Right atrium auricular region (tissue), 2 donors: ENCODE data around the gene CBFA2T3. TPM values are rescaled to one million over a fixed set of nuclear protein-coding genes. Genes with fewer than 3 reads are reported as not detected.

Source experiments
- DNase-seq: peaks from one replicate; pipeline ENCODE4 v3.0.0-alpha.2; 2019; ENCODE audit warnings: low spot score
- H3K27ac ChIP-seq, 2 donors: fragments of 200-600 bp; sonication (generic); 1 replicate in 1 of 2; 2 replicates in 1 of 2; pipeline ENCODE4 v1.5.1; 2016 to 2019
- H3K27me3 ChIP-seq, 2 donors: fragments of 200-600 bp; sonication (generic); one replicate each; pipeline versions ENCODE4 v1.5.1 to v1.6.0; 2017 to 2019
- H3K36me3 ChIP-seq: fragments of 200-600 bp; sonication (generic); one replicate; pipeline ENCODE4 v1.5.1; 2016
- H3K4me1 ChIP-seq, 2 donors: fragments of 200-600 bp; sonication (generic); one replicate each; pipeline versions ENCODE4 v1.5.1 to v1.6.0; 2017 to 2019
- H3K4me3 ChIP-seq, 2 donors: fragments of 200-600 bp; sonication (generic); 1 replicate in 1 of 2; 2 replicates in 1 of 2; pipeline ENCODE4 v1.5.1; 2017 to 2019; ENCODE audit warnings: mild to moderate bottlenecking in 1 of 2, moderate library complexity in 1 of 2
- H3K9me3 ChIP-seq, 2 donors: fragments of 200-600 bp; sonication (generic); one replicate each; pipeline ENCODE4 v1.5.1; 2019
- CTCF ChIP-seq, 2 donors: fragments of 200-600 bp; sonication (generic); IDR thresholded peaks; one replicate each; pipeline ENCODE4 v1.5.1; 2019; ENCODE audit warnings: antibody characterized with exemption in 2 of 2
- total RNA-seq, 2 donors: library from RNA; depleted of rRNA; stranded (reverse); fragments of >200 nt; gene quantifications; one replicate each; pipeline ENCODE4 v1.1.0, GENCODE V29; 2016

The CBFA2T3 gene
- total RNA-seq, 2 donors from 2014 or later: 1.1 to 2.6 TPM

DNA sequence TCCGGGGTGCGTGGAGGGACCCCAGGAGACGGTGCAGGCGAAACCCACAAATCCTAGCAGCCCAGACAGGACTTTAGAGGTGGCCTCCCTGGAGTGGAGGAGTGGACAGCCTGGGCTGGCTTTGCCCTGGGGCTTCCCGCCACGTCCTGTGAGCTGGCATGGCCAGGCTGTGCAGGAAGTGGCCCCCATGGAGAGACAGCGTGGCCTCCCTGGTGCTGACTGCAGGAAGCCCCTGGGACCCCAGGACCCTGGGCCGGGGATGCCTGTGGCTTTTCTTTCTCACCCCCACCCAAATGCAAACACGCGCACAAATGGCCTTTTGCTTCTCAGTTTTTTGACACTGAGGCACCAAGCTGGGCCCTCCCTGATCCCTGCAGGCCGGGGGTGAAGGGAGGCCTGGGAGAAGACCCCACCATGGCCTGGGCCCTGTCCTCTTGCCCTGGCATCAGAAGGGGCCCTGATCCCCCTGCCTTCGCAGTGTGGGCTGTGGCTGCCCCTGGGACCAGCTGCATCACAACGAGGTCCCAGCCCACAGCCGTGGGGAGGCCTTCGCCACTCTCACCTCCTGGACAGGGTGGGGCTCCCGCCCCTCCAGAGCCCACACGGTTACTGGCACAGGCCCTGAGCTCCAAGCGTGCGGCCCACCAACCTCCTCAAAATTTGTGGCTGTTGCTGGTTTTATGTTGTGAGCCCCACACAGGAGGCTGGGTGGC, 58.9 kb downstream of the CBFA2T3 start:
- no peaks in the 10 kb centered on the region for H3K9me3 ChIP-seq
- H3K27ac ChIP-seq: no peak overlapping the region
- H3K4me1 ChIP-seq: peaks cover 0 to 40% of the 10 kb centered on the region in 2 donors
- no peak for TF ChIP-seq CTCF (IDR thresholded peaks at IDR 0.05)
- H3K27me3 ChIP-seq: no peaks in the 10 kb centered on the region
- DNase-seq: no peak
- no peaks in the 10 kb centered on the region for H3K36me3 ChIP-seq
- no peak overlapping the region for H3K4me3 ChIP-seq

DNA sequence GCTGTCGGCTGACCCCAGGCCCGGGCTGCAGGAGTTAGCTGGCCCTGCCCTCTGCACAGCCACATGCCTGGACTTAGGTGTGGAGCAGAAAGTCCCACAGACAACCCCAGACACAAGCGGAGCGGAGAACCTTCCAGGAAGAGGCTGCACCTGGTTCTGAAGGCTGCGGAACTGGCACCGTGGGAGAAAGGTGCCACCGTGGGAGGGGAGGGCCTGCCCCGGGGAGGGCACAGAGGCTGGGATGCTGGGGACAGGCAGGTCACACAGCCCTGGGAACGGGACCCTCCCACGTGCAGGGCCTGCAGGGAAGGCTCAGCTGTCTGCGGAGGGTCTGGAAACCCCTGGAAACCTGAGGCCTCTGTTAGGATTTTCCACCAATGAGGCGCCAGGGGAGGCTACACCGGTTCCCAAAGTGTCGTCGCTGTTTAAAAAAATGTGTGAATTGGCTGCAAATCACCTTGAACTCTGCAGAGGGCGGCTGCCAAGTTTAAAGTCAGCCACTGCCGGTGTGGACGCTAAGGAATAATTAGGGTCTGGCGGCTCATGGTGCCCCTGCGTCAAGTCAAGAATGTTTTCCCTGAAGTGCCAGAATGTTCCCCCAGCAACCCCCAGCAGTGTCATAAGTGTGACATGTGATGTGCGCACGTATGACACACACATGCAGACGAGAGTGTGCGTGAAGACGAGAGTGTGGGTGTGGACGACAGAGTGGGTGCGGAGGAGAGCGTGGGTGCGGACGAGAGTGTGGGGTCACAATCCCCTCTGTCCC, 59.7 kb downstream of the CBFA2T3 start:
- no peak overlapping the region for H3K4me3 ChIP-seq
- H3K9me3 ChIP-seq: no peaks in the 10 kb centered on the region
- H3K4me1 ChIP-seq: peaks cover 0 to 33% of the 10 kb centered on the region in 2 donors
- TF ChIP-seq CTCF (IDR thresholded peaks at IDR 0.05): no peak
- H3K36me3 ChIP-seq: no peaks in the 10 kb centered on the region
- no peaks in the 10 kb centered on the region for H3K27me3 ChIP-seq
- no peak overlapping the region for H3K27ac ChIP-seq
- no peak for DNase-seq

DNA sequence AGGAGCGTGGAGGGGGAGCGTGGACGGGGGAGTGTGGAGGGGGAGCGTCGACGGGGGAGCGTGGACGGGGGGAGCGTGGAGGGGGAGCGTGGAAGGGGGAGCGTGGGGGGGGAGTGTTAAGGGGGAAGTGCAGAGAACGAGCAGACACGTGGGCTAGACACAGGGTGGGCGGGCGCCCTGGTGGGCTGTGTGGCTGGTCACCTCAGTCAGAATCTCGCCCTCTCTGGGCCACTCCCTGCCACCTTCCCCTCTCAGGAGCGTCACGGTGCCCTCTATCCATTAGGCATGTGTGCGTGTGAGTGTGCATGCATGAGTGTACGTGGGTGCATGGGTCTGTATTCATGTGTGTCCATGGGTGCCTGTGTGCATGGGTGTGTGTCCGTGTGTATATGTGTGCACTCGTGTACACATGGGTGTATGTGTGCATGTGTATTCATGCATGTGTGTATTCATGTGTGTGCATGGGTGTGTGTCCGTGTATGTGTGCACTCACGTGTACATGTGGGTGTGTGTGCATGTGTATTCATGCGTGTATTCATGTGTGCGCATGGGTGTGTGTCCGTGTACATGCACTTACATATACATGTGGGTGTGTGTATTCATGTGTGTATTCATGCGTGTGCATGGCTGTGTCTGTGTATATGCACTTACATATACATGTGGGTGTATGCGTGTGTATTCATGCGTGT, 61.2 kb downstream of the CBFA2T3 start:
- no peaks in the 10 kb centered on the region for H3K9me3 ChIP-seq
- no peak overlapping the region for H3K4me3 ChIP-seq
- no peaks in the 10 kb centered on the region for H3K27me3 ChIP-seq
- no peak overlapping the region for H3K27ac ChIP-seq
- H3K36me3 ChIP-seq: no peaks in the 10 kb centered on the region
- DNase-seq: no peak
- peaks cover 0 to 28% of the 10 kb centered on the region in 2 donors for H3K4me1 ChIP-seq
- no peak for TF ChIP-seq CTCF (IDR thresholded peaks at IDR 0.05)

- no peak for DNase-seq
- Histone ChIP-seq H3K9me3 (no peaks in the 10 kb centered on the region), H3K4me1 (peaks cover 0 to 28% of the 10 kb centered on the region in 2 donors), H3K4me3 (no peak overlapping the region), H3K27ac (peak overlapping the region in 1 of 2 donors; percentile 22), H3K27me3 (no peaks in the 10 kb centered on the region), H3K36me3 (no peaks in the 10 kb centered on the region)
- TF ChIP-seq CTCF (IDR thresholded peaks at IDR 0.05): no peak
These were observed 62.1 kb downstream of the CBFA2T3 start for GRCh38 chr16:88914750-88915368.

DNA sequence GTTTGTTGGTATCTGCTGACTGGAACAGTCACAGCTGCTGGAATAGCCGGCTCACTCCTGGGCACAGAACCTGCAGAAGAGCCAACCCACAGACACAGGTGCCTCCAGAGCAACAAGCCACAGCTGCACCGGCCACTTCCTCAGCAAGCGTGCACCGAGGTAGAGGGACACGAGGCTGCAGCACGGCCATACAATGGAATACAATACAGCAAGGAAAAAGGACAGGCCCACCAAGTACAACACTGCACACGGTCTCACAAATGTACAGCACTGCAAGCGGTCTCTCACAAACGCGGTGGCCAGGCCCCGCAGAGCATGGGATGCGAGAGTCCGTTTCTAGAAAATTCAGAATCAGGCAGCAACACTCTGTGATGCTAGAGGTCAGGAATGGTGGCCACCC, 63.1 kb downstream of the CBFA2T3 start:
- no peak for TF ChIP-seq CTCF (IDR thresholded peaks at IDR 0.05)
- Histone ChIP-seq H3K4me1 (peaks cover 0 to 37% of the 10 kb centered on the region in 2 donors), H3K9me3 (no peaks in the 10 kb centered on the region), H3K27ac (no peak overlapping the region), H3K27me3 (no peaks in the 10 kb centered on the region), H3K4me3 (no peak overlapping the region), H3K36me3 (no peaks in the 10 kb centered on the region)
- DNase-seq: no peak
